HepG2 (cell line): ENCODE data around the gene ADCY6. TPM values are rescaled to one million over a fixed set of nuclear protein-coding genes. Genes with fewer than 3 reads are reported as not detected.

ENCODE experiments used
- ARID2 ChIP-seq: sonication (generic); formaldehyde crosslinking; IDR thresholded peaks from 2 replicates; pipeline ENCODE4 v1.8.1; 2022; ENCODE audit warnings: mild to moderate bottlenecking, missing genetic modification reagents, borderline replicate concordance
- HDAC1 ChIP-seq: sonication (generic); formaldehyde crosslinking; IDR thresholded peaks from 2 replicates; pipeline ENCODE4 v1.5.1; 2020; ENCODE audit warnings: mild to moderate bottlenecking, missing genetic modification reagents
- HHEX ChIP-seq: IDR thresholded peaks from 2 replicates; pipeline ENCODE4 v1.6.1; 2016; ENCODE audit warnings: control low read depth
- HNRNPLL ChIP-seq: fragments of 200-400 bp; formaldehyde crosslinking; IDR thresholded peaks from 2 replicates; pipeline ENCODE4 v1.6.1; 2017; ENCODE audit warnings: mild to moderate bottlenecking, low read depth, low read length; ENCODE audit not compliant: poor library complexity, severe bottlenecking
- MED1 ChIP-seq: sonication (generic); formaldehyde crosslinking; IDR thresholded peaks from 2 replicates; pipeline ENCODE4 v1.4.0; 2020; ENCODE audit warnings: missing genetic modification reagents
- RFX5 ChIP-seq: IDR thresholded peaks from 2 replicates; pipeline ENCODE4 v1.6.1; 2011; ENCODE audit warnings: low read depth, low read length, improper control_type of control experiment
- SP2 ChIP-seq: sonication (generic); formaldehyde crosslinking; IDR thresholded peaks from 2 replicates; pipeline ENCODE4 v1.5.1; 2020; ENCODE audit warnings: mild to moderate bottlenecking, missing genetic modification reagents
- SSRP1 ChIP-seq: IDR thresholded peaks from 2 replicates; pipeline ENCODE4 v1.6.1; 2016; ENCODE audit warnings: control low read depth
- TOPORS ChIP-seq: sonication (generic); formaldehyde crosslinking; IDR thresholded peaks from 2 replicates; pipeline ENCODE4 v1.8.0; 2023; ENCODE audit warnings: mild to moderate bottlenecking, missing genetic modification reagents
- XBP1 ChIP-seq: sonication (generic); formaldehyde crosslinking; IDR thresholded peaks from 2 replicates; pipeline ENCODE4 v1.5.0; 2020; ENCODE audit warnings: missing genetic modification reagents
- ZNF143 ChIP-seq: sonication (generic); formaldehyde crosslinking; IDR thresholded peaks from 2 replicates; pipeline ENCODE4 v1.4.0; 2020; ENCODE audit warnings: missing genetic modification reagents
- ZNF350 ChIP-seq: sonication (generic); formaldehyde crosslinking; IDR thresholded peaks from 2 replicates; pipeline ENCODE4 v1.4.0; 2020; ENCODE audit warnings: mild to moderate bottlenecking, low read depth, missing genetic modification reagents, borderline replicate concordance
- ZNF530 ChIP-seq: sonication (generic); formaldehyde crosslinking; IDR thresholded peaks from 2 replicates; pipeline ENCODE4 v1.5.0; 2020; ENCODE audit warnings: low read depth, mild to moderate bottlenecking, missing genetic modification reagents
- ZNF569 ChIP-seq: sonication (generic); formaldehyde crosslinking; IDR thresholded peaks from 2 replicates; pipeline ENCODE4 v1.5.0; 2020; ENCODE audit warnings: mild to moderate bottlenecking, missing genetic modification reagents, moderate library complexity, borderline replicate concordance
- ZNF850 ChIP-seq: sonication (generic); formaldehyde crosslinking; conservative IDR thresholded peaks from 2 replicates; pipeline ENCODE4 v1.9.0; 2021; ENCODE audit warnings: mild to moderate bottlenecking, missing genetic modification reagents
- ZSCAN30 ChIP-seq: sonication (generic); formaldehyde crosslinking; IDR thresholded peaks from 2 replicates; pipeline ENCODE4 v1.5.0; 2020; ENCODE audit warnings: mild to moderate bottlenecking, missing genetic modification reagents
- polyA plus RNA-seq, 8 experiments: library from polyadenylated mRNA; depleted of rRNA in 3 of 8; stranded (reverse) in 7 of 8; unstranded in 1 of 8; fragments of >200 nt; fragmentation: Illumina TruSeq in 4 of 8; extraction: Trizol in 4 of 8; gene quantifications; 2 replicates each; pipeline versions ENCODE4 v1.2.1 to v1.2.3, GENCODE V29; 2011 to 2016; ENCODE audit warnings: low read depth in 4 of 8, missing spikeins in 1 of 8, mixed read lengths in 1 of 8; ENCODE audit not compliant: insufficient read depth in 1 of 8
- total RNA-seq, 5 experiments: library from RNA; depleted of rRNA; stranded (reverse); fragments of >200 nt; fragmentation: Illumina TruSeq; extraction: Trizol; gene quantifications; 2 replicates each; pipeline ENCODE4 v1.2.3, GENCODE V29; 2016; ENCODE audit warnings: low read depth in 1 of 5
- TF ChIP-seq, protein P1 (sequence below): IDR thresholded peaks from 2 replicates; pipeline ENCODE4 v1.6.1; 2016; ENCODE audit warnings: mild to moderate bottlenecking
- TF ChIP-seq, protein P2 (sequence below): sonication (generic); formaldehyde crosslinking; IDR thresholded peaks from 2 replicates; pipeline ENCODE4 v1.8.1; 2023; ENCODE audit warnings: mild to moderate bottlenecking, inconsistent platforms, moderate library complexity, missing genetic modification reagents, borderline replicate concordance
- TF ChIP-seq, protein P3 (sequence below): sonication (generic); formaldehyde crosslinking; conservative IDR thresholded peaks from 2 replicates; pipeline ENCODE4 v1.8.1; 2023; ENCODE audit warnings: missing genetic modification reagents
- TF ChIP-seq, protein P4 (sequence below): sonication (generic); formaldehyde crosslinking; IDR thresholded peaks from 2 replicates; pipeline ENCODE4 v1.8.0; 2022; ENCODE audit warnings: mild to moderate bottlenecking, missing genetic modification reagents, borderline replicate concordance
- TF ChIP-seq, protein P5 (sequence below): sonication (generic); formaldehyde crosslinking; IDR thresholded peaks from 2 replicates; pipeline ENCODE4 v1.8.1; 2022; ENCODE audit warnings: low read depth, mild to moderate bottlenecking, missing genetic modification reagents

The ADCY6 gene
- total and polyA plus RNA-seq, 2 of the 13 experiments (the other 11 are each of a cell fraction or from before 2014, with no cell fraction given) = 10.6 to 11.8 TPM

DNA sequence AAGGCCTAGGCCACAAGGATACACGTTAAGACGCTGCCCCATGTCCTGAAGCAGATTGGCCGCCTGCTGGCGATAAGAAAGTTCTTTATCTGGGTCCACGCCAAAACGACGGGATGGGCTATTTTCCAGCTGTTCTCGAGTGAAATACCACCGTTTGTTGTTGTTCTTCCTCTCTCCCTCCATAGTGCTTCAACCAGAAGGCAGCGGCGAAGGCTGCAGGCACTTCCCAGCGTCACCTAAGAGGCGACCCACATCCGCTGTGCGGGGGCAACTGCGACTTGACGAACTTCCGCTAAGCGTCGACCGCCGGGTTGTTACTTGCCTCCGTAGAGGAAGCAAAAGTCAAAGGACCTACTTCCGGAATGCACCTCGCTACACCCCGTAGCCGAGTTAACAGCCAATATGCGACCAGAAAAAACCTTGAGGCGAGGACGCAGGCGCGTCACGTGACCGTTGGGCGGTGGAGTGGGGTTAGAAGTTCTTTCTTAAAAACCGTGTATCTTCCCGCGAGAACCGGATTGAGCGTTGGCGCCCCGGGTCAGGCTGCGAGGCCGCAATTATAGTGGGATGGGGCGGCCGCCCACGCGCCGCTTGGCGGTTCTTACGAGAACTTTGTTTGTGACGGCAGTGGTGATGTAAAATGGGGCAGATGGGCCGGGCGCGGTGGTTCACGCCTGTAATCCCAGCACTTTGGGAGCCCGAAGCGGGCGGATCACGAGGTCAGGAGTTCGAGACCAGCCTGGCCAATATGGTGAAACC is 72.2 kb downstream of the ADCY6 start, which contains the start of gene CCNT1 (continued):
- TF ChIP-seq ARID2 (peak; percentile 66), ZSCAN30 (CRISPR knock-in tag) (peak; percentile 83; the same call in 1 of the 2 replicates), HDAC1 (peak; percentile 91), SP2 (CRISPR knock-in tag) (peak; percentile 69), ZNF850 (no peak), HHEX (CRISPR knock-in tag) (no peak), MED1 (CRISPR knock-in tag) (peak; percentile 73; the same call in 1 of the 2 replicates), XBP1 (no peak), TOPORS (CRISPR knock-in tag) (peak; percentile 32; the same call in 1 of the 2 replicates), RFX5 (no peak), ZNF350 (peak; percentile 93), HNRNPLL (peak; percentile 86), ZNF530 (CRISPR knock-in tag) (no peak), ZNF143 (peak; percentile 77), ZNF569 (no peak), SSRP1 (CRISPR knock-in tag) (no peak; the same call in 1 of the 2 replicates)
- TF ChIP-seq, protein P1, sequence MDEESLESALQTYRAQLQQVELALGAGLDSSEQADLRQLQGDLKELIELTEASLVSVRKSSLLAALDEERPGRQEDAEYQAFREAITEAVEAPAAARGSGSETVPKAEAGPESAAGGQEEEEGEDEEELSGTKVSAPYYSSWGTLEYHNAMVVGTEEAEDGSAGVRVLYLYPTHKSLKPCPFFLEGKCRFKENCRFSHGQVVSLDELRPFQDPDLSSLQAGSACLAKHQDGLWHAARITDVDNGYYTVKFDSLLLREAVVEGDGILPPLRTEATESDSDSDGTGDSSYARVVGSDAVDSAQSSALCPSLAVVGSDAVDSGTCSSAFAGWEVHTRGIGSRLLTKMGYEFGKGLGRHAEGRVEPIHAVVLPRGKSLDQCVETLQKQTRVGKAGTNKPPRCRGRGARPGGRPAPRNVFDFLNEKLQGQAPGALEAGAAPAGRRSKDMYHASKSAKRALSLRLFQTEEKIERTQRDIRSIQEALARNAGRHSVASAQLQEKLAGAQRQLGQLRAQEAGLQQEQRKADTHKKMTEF = peak; percentile 85
- TF ChIP-seq, protein P2, sequence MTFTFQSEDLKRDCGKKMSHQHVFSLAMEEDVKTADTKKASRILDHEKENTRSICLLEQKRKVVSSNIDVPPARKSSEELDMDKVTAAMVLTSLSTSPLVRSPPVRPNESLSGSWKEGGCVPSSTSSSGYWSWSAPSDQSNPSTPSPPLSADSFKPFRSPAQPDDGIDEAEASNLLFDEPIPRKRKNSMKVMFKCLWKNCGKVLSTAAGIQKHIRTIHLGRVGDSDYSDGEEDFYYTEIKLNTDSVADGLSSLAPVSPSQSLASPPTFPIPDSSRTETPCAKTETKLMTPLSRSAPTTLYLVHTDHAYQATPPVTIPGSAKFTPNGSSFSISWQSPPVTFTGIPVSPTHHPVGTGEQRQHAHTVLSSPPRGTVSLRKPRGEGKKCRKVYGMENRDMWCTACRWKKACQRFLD (CRISPR knock-in tag) = no peak; the same call in 1 of the 2 replicates
- TF ChIP-seq, protein P3, sequence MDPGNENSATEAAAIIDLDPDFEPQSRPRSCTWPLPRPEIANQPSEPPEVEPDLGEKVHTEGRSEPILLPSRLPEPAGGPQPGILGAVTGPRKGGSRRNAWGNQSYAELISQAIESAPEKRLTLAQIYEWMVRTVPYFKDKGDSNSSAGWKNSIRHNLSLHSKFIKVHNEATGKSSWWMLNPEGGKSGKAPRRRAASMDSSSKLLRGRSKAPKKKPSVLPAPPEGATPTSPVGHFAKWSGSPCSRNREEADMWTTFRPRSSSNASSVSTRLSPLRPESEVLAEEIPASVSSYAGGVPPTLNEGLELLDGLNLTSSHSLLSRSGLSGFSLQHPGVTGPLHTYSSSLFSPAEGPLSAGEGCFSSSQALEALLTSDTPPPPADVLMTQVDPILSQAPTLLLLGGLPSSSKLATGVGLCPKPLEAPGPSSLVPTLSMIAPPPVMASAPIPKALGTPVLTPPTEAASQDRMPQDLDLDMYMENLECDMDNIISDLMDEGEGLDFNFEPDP (CRISPR knock-in tag) = no peak
- TF ChIP-seq, protein P4, sequence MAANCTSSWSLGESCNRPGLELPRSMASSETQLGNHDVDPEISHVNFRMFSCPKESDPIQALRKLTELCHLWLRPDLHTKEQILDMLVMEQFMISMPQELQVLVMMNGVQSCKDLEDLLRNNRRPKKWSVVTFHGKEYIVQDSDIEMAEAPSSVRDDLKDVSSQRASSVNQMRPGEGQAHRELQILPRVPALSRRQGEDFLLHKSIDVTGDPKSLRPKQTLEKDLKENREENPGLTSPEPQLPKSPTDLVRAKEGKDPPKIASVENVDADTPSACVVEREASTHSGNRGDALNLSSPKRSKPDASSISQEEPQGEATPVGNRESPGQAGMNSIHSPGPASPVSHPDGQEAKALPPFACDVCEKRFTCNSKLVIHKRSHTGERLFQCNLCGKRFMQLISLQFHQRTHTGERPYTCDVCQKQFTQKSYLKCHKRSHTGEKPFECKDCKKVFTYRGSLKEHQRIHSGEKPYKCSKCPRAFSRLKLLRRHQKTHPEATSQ (CRISPR knock-in tag) = peak; percentile 45; the same call in 1 of the 2 replicates
- TF ChIP-seq, protein P5, sequence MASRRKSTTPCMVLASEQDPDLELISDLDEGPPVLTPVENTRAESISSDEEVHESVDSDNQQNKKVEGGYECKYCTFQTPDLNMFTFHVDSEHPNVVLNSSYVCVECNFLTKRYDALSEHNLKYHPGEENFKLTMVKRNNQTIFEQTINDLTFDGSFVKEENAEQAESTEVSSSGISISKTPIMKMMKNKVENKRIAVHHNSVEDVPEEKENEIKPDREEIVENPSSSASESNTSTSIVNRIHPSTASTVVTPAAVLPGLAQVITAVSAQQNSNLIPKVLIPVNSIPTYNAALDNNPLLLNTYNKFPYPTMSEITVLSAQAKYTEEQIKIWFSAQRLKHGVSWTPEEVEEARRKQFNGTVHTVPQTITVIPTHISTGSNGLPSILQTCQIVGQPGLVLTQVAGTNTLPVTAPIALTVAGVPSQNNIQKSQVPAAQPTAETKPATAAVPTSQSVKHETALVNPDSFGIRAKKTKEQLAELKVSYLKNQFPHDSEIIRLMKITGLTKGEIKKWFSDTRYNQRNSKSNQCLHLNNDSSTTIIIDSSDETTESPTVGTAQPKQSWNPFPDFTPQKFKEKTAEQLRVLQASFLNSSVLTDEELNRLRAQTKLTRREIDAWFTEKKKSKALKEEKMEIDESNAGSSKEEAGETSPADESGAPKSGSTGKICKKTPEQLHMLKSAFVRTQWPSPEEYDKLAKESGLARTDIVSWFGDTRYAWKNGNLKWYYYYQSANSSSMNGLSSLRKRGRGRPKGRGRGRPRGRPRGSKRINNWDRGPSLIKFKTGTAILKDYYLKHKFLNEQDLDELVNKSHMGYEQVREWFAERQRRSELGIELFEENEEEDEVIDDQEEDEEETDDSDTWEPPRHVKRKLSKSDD = peak; percentile 88
